GM18507 (cell line): ENCODE data around the gene C5orf46.
"Not testable (repeated sequence)": the region's sequence is repeated elsewhere in the genome, so short reads cannot be mapped to it uniquely, and the experiment has no call there.

Source experiments
- DNase-seq: peaks from one replicate; pipeline ENCODE4 v3.0.0; 2011; ENCODE audit warnings: low read depth; ENCODE audit not compliant: insufficient read length; ENCODE audit errors: extremely low spot score
- FAIRE-seq: peaks from 2 replicates; lab custom pipeline; 2011; peaks lifted over from hg19 to GRCh38; lab: Jason Lieb, UNC

C5orf46 gene

GRCh38 chr5:147906326-147907095, at the start of gene C5orf46:
C5orf46 (minus strand) TSS chr5:147906538; CDS start chr5:147906501, 37 bp downstream.
- DNase-seq (no peak), FAIRE-seq (no peak)

- FAIRE-seq, result no peak
- DNase-seq, result no peak
These were observed 48.6 kb upstream of the C5orf46 start for GRCh38 chr5:147954971-147955370.

DNA sequence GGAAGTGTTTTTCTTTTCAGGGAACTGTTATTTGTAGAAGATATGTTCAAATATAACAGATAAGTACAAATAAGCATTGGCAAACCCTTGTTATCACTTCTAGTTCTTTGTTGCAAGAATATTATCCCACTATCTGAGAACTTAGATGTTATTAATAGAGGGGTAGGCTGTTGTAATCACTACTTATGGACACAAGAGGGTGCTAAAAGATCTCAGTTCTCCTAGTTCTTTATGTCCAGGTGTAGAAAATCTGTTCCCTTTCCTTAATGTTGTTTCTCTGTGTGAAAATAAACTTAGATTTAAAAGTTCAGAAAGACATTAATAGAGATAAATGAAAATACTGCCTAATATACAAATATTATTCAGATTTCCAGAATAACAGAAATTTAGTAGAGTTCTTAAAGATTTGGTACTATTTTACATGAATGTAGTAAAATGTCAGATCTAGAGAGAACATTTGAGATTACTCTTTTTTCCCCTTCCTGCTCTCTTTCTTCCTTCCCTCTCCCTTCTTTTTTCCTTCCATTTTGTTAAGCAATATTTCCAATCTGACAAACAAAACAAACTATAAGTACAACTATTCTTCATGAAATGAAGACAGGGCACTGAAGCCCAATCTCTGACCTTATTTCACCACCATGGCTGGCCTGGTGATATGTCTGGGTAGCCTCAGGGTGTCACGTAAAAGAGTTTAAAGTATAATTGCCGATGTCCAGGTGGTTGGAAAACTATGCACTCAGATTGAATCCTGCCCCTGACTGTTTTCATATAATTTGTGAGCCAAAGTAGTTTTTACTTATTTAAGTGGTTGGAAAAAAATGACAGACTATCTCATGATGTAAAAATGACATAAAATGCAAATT, 43.6 kb upstream of the C5orf46 start:
- DNase-seq (peak; percentile 3), FAIRE-seq (peak; percentile 70)

- not testable (repeated sequence) for FAIRE-seq
These were observed 40.4 kb upstream of the C5orf46 start for GRCh38 chr5:147946658-147947274.

DNA sequence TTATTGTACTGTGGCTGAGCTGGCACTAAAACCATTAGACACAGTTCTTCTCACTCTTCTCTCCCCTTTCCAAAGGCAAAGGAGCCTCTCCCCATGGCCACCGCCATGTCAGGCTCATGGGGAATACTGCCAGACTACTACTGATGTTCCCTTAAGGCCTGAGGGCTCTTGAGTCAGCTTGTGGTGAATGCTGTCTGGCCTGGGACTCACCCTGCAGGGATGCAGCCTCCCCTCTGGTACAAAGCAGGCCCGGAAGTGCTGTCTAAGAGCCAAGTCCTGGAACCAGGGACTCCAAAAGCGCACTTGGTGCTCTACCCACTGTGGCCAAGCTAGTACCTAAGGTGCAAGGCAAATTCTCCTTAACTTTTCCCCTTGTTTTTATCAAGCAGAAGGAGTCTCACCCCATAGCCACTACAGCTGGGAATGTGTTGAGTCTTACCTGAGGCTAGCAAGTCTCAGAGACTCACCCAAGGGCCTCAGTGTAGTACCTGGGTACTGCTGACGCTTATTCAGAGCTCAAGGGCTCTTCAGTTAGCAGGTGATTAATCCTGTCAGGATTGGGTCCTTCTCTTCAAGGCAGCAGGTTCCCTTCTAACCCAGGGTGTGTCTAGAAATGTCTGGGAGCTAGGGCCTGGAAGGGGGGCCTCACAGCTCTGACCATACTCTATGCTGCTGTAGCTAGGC, 33.2 kb upstream of the C5orf46 start:
- FAIRE-seq, result no peak
- DNase-seq, result no peak

More at GRCh38 chr5:147946658-147947274, 40.4 kb upstream of the C5orf46 start:
- not testable (repeated sequence) for DNase-seq

GRCh38 chr5:147935032-147935431, 28.7 kb upstream of the C5orf46 start:
- FAIRE-seq, result no peak

GRCh38 chr5:147930769-147931168, 24.4 kb upstream of the C5orf46 start:
- no peak for FAIRE-seq

More at GRCh38 chr5:147935032-147935431, 28.7 kb upstream of the C5orf46 start:
- DNase-seq, result no peak

DNA sequence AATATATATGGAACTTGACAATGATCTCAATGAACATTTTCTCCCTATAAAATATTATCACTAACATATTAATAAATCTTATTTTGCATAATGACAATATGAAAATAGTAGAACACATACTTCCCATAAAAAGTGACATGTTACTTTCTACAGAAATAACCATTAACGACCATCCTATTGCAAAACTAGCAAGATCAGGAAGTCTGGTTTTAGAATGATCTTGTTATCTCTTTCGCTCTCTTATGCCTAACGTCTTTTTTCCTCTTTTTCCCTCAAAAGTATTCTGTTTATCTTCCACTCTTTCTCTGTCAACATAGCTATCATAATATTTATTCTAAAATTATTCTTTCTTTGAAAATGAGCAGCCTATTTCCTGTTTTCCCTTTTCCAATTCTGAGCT, 21.6 kb upstream of the C5orf46 start:
- no peak for FAIRE-seq
- no peak for DNase-seq

More at GRCh38 chr5:147930769-147931168, 24.4 kb upstream of the C5orf46 start:
- DNase-seq, result no peak

GRCh38 chr5:147925020-147925419, 18.7 kb upstream of the C5orf46 start:
- no peak for FAIRE-seq

GRCh38 chr5:147921136-147921535, 14.8 kb upstream of the C5orf46 start:
- DNase-seq, result no peak
- FAIRE-seq, result no peak

More at GRCh38 chr5:147925020-147925419, 18.7 kb upstream of the C5orf46 start:
- no peak for DNase-seq

GRCh38 chr5:147920420-147921030, 14.2 kb upstream of the C5orf46 start:
- no peak for DNase-seq
- no peak for FAIRE-seq

GRCh38 chr5:147918899-147919298, 12.6 kb upstream of the C5orf46 start:
- DNase-seq, result no peak
- FAIRE-seq, result no peak

GRCh38 chr5:147918101-147918685, 11.9 kb upstream of the C5orf46 start:
- FAIRE-seq (no peak), DNase-seq (no peak)

- DNase-seq (no peak), FAIRE-seq (no peak)
These were observed 7.4 kb upstream of the C5orf46 start for GRCh38 chr5:147913786-147914185.

GRCh38 chr5:147912011-147912410, 5.7 kb upstream of the C5orf46 start:
- FAIRE-seq (no peak), DNase-seq (no peak)

DNA sequence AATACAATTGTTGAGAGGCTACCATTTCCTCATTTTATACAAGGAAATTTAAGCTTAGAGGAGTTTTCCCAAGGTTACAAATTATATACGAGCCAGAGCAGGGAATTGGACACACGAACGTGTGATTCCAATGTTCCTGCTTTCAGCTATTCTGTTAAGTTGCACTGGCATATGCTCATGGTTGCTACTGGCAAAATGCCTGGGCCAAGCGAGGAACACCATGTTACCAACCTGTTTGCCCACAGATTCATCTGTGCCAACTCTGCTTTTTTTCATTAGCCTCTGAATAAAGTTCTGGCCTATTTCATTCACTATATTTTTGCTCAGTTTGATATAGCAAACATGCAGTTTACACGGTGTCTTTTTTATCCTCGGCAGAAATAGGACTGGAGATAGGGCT, 5.1 kb upstream of the C5orf46 start:
- DNase-seq (no peak), FAIRE-seq (no peak)

GRCh38 chr5:147904110-147904509, 2.2 kb downstream of the C5orf46 start:
- DNase-seq (no peak), FAIRE-seq (no peak)

- DNase-seq (no peak), FAIRE-seq (no peak)
These were observed 3.7 kb downstream of the C5orf46 start for GRCh38 chr5:147902609-147903115.
